Chondrocyte (in vitro differentiated cells): ENCODE results near the gene MEP1B. TPM values are rescaled to one million over a fixed set of nuclear protein-coding genes. Genes with fewer than 3 reads are reported as not detected.

Experiments
- DNase-seq: peaks from one replicate; pipeline ENCODE4 v3.0.0; 2021; ENCODE audit warnings: mixed read lengths, low spot score
- H3K27ac Mint-ChIP-seq: one replicate; pipeline ENCODE4 v1.8.0; 2021; ENCODE audit warnings: mild to moderate bottlenecking, moderate library complexity, mixed read lengths; ENCODE audit not compliant: unreplicated experiment
- H3K27me3 Mint-ChIP-seq: 2 replicates; pipeline ENCODE4 v1.8.0; 2021; ENCODE audit warnings: low read depth, mixed read lengths
- H3K36me3 Mint-ChIP-seq: 2 replicates; pipeline ENCODE4 v1.8.0; 2021; ENCODE audit warnings: low read depth, mixed read lengths
- H3K4me1 Mint-ChIP-seq: 2 replicates; pipeline ENCODE4 v1.8.0; 2021; ENCODE audit warnings: low read depth, mild to moderate bottlenecking, mixed read lengths
- H3K4me3 Mint-ChIP-seq: one replicate; pipeline ENCODE4 v1.8.0; 2021; ENCODE audit warnings: mild to moderate bottlenecking, moderate library complexity, mixed read lengths; ENCODE audit not compliant: unreplicated experiment
- H3K9me3 Mint-ChIP-seq: 2 replicates; pipeline ENCODE4 v1.8.0; 2021; ENCODE audit warnings: low read depth, mixed read lengths
- CTCF ChIP-seq: fragments of 200-600 bp; sonication (generic); IDR thresholded peaks from 2 replicates; pipeline ENCODE4 v1.5.0; 2021; ENCODE audit warnings: antibody characterized with exemption, mild to moderate bottlenecking, moderate library complexity
- total RNA-seq: library from RNA; stranded (reverse); gene quantifications from 3 replicates; pipeline ENCODE4 v1.2.1, GENCODE V29; 2021

The MEP1B gene
- total RNA-seq, 1 donor from 2014 or later, result not detected

GRCh38 chr18:32195881-32196815 lies 6.3 kb downstream of the MEP1B start:
- H3K4me3 Mint-ChIP-seq, result no peak overlapping the region
- H3K4me1 Mint-ChIP-seq, result no peaks in the 10 kb centered on the region
- no peaks in the 10 kb centered on the region for H3K36me3 Mint-ChIP-seq
- no peak overlapping the region for H3K27ac Mint-ChIP-seq
- no peaks in the 10 kb centered on the region for H3K27me3 Mint-ChIP-seq
- TF ChIP-seq CTCF, result no peak
- DNase-seq, result no peak
- no peaks in the 10 kb centered on the region for H3K9me3 Mint-ChIP-seq

DNA sequence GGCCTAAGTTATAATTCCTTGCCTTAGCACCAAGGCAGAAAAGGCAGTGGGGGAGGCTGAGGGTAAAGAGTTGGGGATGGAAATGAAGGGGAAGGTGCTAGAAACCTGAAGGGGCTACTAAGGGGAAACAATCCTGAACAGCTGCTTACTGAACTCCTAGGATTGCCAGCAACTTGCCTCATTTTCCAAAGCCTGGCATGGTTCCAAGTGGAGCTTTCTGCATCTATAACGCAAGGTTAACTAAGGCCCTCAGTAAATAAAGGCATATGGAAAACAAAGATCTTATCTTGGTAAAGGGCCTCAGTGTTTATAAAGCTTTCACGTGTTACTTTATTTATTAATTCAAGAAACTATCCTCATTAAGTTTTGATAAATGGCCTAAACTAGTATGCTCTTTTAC lies 10.9 kb downstream of the MEP1B start:
- no peak overlapping the region for H3K27ac Mint-ChIP-seq
- H3K27me3 Mint-ChIP-seq, result no peaks in the 10 kb centered on the region
- H3K4me3 Mint-ChIP-seq, result no peak overlapping the region
- no peak for TF ChIP-seq CTCF
- H3K4me1 Mint-ChIP-seq, result no peaks in the 10 kb centered on the region
- no peak for DNase-seq
- no peaks in the 10 kb centered on the region for H3K9me3 Mint-ChIP-seq
- H3K36me3 Mint-ChIP-seq, result no peaks in the 10 kb centered on the region

DNA sequence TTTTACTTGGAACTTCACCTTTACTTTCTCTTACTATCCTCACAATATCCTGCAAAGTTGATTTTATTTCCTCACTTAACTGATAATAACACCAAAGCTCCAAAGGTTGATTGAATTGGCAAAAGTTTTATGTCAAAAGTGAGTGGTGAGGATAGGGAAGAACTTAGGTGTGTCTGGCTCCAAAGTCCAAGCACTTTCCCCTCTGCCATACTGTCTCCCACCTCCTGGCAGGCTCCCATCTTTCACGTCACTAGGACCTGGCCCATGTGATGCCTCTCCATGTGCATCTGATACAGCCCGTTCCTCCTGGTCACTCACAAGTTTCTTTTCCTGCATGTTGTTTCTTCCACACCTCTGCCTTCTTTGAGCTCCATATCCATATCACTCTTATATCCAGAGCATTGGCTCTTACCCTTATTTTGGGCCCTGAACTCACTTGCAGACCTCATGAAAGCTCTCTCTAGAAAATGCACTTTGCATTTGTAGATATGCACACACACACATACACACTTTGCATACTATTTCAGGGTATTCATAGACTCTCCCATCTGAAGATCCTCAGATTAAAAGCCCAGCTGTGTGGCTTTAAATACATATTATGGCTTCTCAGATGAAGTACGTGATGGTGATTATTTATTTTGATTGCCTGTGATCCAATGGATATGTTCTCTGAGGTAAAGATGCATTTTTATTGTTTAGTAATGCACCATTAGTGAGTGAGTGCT lies 12.3 kb downstream of the MEP1B start:
- no peaks in the 10 kb centered on the region for H3K4me1 Mint-ChIP-seq
- H3K36me3 Mint-ChIP-seq, result no peaks in the 10 kb centered on the region
- H3K9me3 Mint-ChIP-seq, result no peaks in the 10 kb centered on the region
- no peak overlapping the region for H3K4me3 Mint-ChIP-seq
- H3K27me3 Mint-ChIP-seq, result no peaks in the 10 kb centered on the region
- no peak for DNase-seq
- TF ChIP-seq CTCF, result no peak
- H3K27ac Mint-ChIP-seq, result no peak overlapping the region

DNA sequence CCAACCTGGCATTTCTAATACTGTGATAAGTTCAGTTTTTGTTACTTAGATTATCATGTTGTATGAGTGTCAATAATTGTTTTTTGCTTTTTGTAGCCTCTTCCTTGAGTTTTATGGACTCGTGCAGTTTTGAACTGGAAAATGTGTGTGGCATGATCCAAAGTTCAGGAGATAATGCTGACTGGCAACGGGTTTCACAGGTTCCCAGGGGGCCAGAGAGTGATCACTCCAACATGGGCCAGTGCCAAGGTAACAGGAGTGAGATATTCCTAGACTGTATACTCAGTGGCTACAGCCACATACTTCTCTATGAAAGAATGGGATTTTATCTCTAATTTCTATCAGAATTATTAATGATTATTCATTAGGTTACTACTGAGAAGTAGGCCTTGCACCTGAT lies 18.2 kb downstream of the MEP1B start:
- no peak overlapping the region for H3K4me3 Mint-ChIP-seq
- no peak overlapping the region for H3K27ac Mint-ChIP-seq
- no peaks in the 10 kb centered on the region for H3K4me1 Mint-ChIP-seq
- no peaks in the 10 kb centered on the region for H3K36me3 Mint-ChIP-seq
- no peaks in the 10 kb centered on the region for H3K27me3 Mint-ChIP-seq
- H3K9me3 Mint-ChIP-seq, result no peaks in the 10 kb centered on the region
- no peak for DNase-seq
- no peak for TF ChIP-seq CTCF

DNA sequence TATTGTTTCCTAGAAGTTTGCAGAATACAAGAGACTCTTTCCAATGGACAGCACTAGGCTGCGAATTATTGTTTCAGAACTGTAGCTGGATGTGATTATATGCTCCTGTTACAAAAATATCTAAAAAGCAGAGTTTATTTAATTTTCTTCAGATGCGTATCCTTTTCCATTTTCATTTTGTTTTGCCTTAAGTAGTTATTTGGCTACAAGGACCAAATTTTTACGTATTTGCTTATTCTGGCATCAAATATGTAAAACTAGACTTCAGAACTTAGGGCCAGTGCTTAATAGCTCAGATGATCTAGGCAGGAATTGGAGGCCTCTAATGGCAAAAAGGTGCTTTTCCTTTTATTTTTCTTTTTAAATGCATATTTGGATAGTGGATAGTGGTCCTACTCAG lies 18.7 kb downstream of the MEP1B start:
- Mint-ChIP-seq H3K27ac (no peak overlapping the region), H3K27me3 (no peaks in the 10 kb centered on the region), H3K9me3 (no peaks in the 10 kb centered on the region), H3K4me1 (no peaks in the 10 kb centered on the region), H3K36me3 (no peaks in the 10 kb centered on the region), H3K4me3 (no peak overlapping the region)
- no peak for TF ChIP-seq CTCF
- no peak for DNase-seq
